Endothelial cell of umbilical vein (primary cell): Measurements from ENCODE around the gene LIN28A. TPM values are rescaled to one million over a fixed set of nuclear protein-coding genes. Genes with fewer than 3 reads are reported as not detected.

Experiments
- BruUV-seq: library from RNA; stranded (reverse); fragments of 400-500 nt; replicated peaks from 2 replicates; lab custom pipeline; 2021; lab: Mats Ljungman, UMichigan
- CTCF ChIA-PET: fragments of 300-600, 350-600 bp; sonication (Branson Sonifier 250); formaldehyde crosslinking; loops from one replicate; lab custom pipeline; 2021; ENCODE audit warnings: antibody characterized with exemption, inconsistent platforms; lab: Charles Lee
- POLR2A ChIA-PET: fragments of 300-600, 350-600 bp; sonication (Branson Sonifier 250); formaldehyde crosslinking; loops from one replicate; lab custom pipeline; 2021; ENCODE audit warnings: antibody characterized with exemption, inconsistent platforms; lab: Charles Lee
- DNase-seq: peaks from one replicate; pipeline ENCODE4 v3.0.0-alpha.2; 2011; ENCODE audit warnings: low read depth, low spot score
- FAIRE-seq: peaks from 2 replicates; lab custom pipeline; 2011; peaks lifted over from hg19 to GRCh38; lab: Jason Lieb, UNC
- H2AFZ ChIP-seq: 2 replicates; pipeline ENCODE4 v1.6.0; 2012; ENCODE audit warnings: low read depth, low read length, control low read depth, inconsistent platforms
- H3K27ac ChIP-seq: 2 replicates; pipeline ENCODE4 v1.5.1; 2011; ENCODE audit warnings: low read depth, mild to moderate bottlenecking, control low read depth, low read length, moderate library complexity; ENCODE audit not compliant: insufficient read depth
- H3K27me3 ChIP-seq, 2 experiments: 2 replicates each; pipeline versions ENCODE4 v1.6.0 to v1.6.1; 2011; ENCODE audit warnings: low read length in 2 of 2, mixed read lengths in 1 of 2; ENCODE audit not compliant: control insufficient read depth in 2 of 2, insufficient read depth in 2 of 2
- H3K36me3 ChIP-seq, 2 experiments: 2 replicates in 1 of 2; 3 replicates in 1 of 2; pipeline ENCODE4 v1.5.1; 2011; ENCODE audit warnings: low read length in 2 of 2, mild to moderate bottlenecking in 1 of 2, moderate library complexity in 1 of 2; ENCODE audit not compliant: control insufficient read depth in 2 of 2, insufficient read depth in 2 of 2; ENCODE audit errors: extremely low read depth in 1 of 2
- H3K4me1 ChIP-seq: 3 replicates; pipeline ENCODE4 v1.5.1; 2011; ENCODE audit warnings: mild to moderate bottlenecking, low read length; ENCODE audit not compliant: control insufficient read depth, insufficient read depth; ENCODE audit errors: extremely low read depth
- H3K4me2 ChIP-seq: 2 replicates; pipeline ENCODE4 v1.6.1; 2011; ENCODE audit warnings: low read length, control low read depth, mixed read lengths; ENCODE audit not compliant: insufficient read depth
- H3K4me3 ChIP-seq, 3 experiments: fragments of 200-600 bp in 1 of 3; sonication (generic), shearing (Covaris generic) in 1 of 3; replicated peaks in 1 of 3; 2 replicates each; pipeline ENCODE4 v1.5.1; 2011 to 2016; ENCODE audit warnings: control low read depth in 3 of 3, low read length in 3 of 3, mild to moderate bottlenecking in 2 of 3, inconsistent platforms in 1 of 3, low read depth in 1 of 3, moderate library complexity in 1 of 3; ENCODE audit not compliant: insufficient read depth in 1 of 3
- H3K79me2 ChIP-seq: 2 replicates; pipeline ENCODE4 v1.6.0; 2012; ENCODE audit warnings: low read length, inconsistent platforms; ENCODE audit not compliant: control insufficient read depth, insufficient read depth
- H3K9ac ChIP-seq: replicated peaks from 2 replicates; pipeline ENCODE3; 2011; ENCODE audit warnings: low read length, control low read depth; ENCODE audit not compliant: insufficient read depth; ENCODE audit errors: extremely low read depth
- H3K9me1 ChIP-seq: replicated peaks from 3 replicates; pipeline ENCODE4 v1.6.0; 2011; ENCODE audit warnings: mild to moderate bottlenecking, low read length; ENCODE audit not compliant: control insufficient read depth, insufficient read depth; ENCODE audit errors: extremely low read depth
- H3K9me3 ChIP-seq: replicated peaks from 2 replicates; pipeline ENCODE4 v1.5.1; 2012; ENCODE audit warnings: low read length, inconsistent platforms; ENCODE audit not compliant: control insufficient read depth, insufficient read depth
- H4K20me1 ChIP-seq: replicated peaks from 2 replicates; pipeline ENCODE3; 2011; ENCODE audit warnings: mild to moderate bottlenecking, low read length; ENCODE audit not compliant: control insufficient read depth, insufficient read depth; ENCODE audit errors: extremely low read depth
- EZH2 ChIP-seq: IDR thresholded peaks from 2 replicates; pipeline ENCODE4 v1.6.1; 2012; ENCODE audit warnings: borderline replicate concordance, low read depth, mild to moderate bottlenecking, moderate library complexity, low read length, inconsistent platforms; ENCODE audit not compliant: severe bottlenecking
- FOS ChIP-seq: IDR thresholded peaks from 2 replicates; pipeline ENCODE4 v1.6.1; 2011; ENCODE audit warnings: mild to moderate bottlenecking, low read length, moderate library complexity, borderline replicate concordance; ENCODE audit not compliant: insufficient read depth
- GATA2 ChIP-seq: IDR thresholded peaks from 2 replicates; pipeline ENCODE4 v1.7.0; 2011; ENCODE audit warnings: low read depth, mild to moderate bottlenecking, moderate library complexity, mixed read lengths, low read length; ENCODE audit not compliant: insufficient read length, insufficient read depth
- JUN ChIP-seq: IDR thresholded peaks from 2 replicates; pipeline ENCODE4 v1.6.1; 2011; ENCODE audit warnings: borderline replicate concordance, low read depth; ENCODE audit not compliant: insufficient read length, insufficient read depth
- MAX ChIP-seq: IDR thresholded peaks from 2 replicates; pipeline ENCODE4 v1.6.1; 2011; ENCODE audit not compliant: insufficient read depth, insufficient read length
- MYC ChIP-seq: IDR thresholded peaks from one replicate; pipeline ENCODE4 v1.6.1; 2011; ENCODE audit warnings: mild to moderate bottlenecking, low read depth, low read length
- POLR2A ChIP-seq: IDR thresholded peaks from 2 replicates; pipeline ENCODE4 v1.6.1; 2012; ENCODE audit warnings: low read depth, mild to moderate bottlenecking, control low read depth, low read length
- POLR2AphosphoS5 ChIP-seq: IDR thresholded peaks from 2 replicates; pipeline ENCODE4 v1.6.1; 2012; ENCODE audit warnings: low read depth, mild to moderate bottlenecking, control low read depth, low read length, moderate library complexity; ENCODE audit not compliant: insufficient read depth
- dilution Hi-C: fragments of 300-500 bp; cut with MboI; formaldehyde crosslinking; loops from one replicate; pipeline ENCODE4 v1.15.0; 2019; ENCODE audit warnings: low sequenced_read_pairs; ENCODE audit not compliant: extremely low pct_ligation_motif_present
- intact Hi-C: fragments of 100-400 bp; cut with micrococcal nuclease; formaldehyde crosslinking; loops from one replicate; pipeline ENCODE4 v1.10.0; 2022
- polyA plus RNA-seq, 4 experiments: library from polyadenylated mRNA; depleted of rRNA in 3 of 4; stranded (reverse) in 3 of 4; unstranded in 1 of 4; fragments of >200 nt; gene quantifications; 2 replicates each; pipeline versions ENCODE4 v1.2.1 to v1.2.3, GENCODE V29; 2011 to 2012; ENCODE audit warnings: missing spikeins in 1 of 4
- total RNA-seq: library from RNA; stranded (reverse); gene quantifications from 2 replicates; pipeline ENCODE4 v1.2.3, GENCODE V29; 2021
- TF ChIP-seq, protein P1 (sequence below), 2 donors: IDR thresholded peaks; 1 replicate in 1 of 2; 2 replicates in 1 of 2; pipeline ENCODE4 v1.5.1; 2011; ENCODE audit warnings: low read length in 2 of 2, mild to moderate bottlenecking in 2 of 2, moderate library complexity in 2 of 2, control low read depth in 1 of 2, inconsistent platforms in 1 of 2, low read depth in 1 of 2; ENCODE audit not compliant: insufficient read depth in 1 of 2; ENCODE audit errors: extremely low read depth in 1 of 2

LIN28A gene
- total and polyA plus RNA-seq, 2 donors (not counting 3 experiments of a cell fraction or from before 2014, with no cell fraction given), result 0.11 TPM; not detected in 1

- Histone ChIP-seq H3K36me3 (no peaks in the 10 kb centered on the region), H3K9ac (no peak overlapping the region), H3K79me2 (no peaks in the 10 kb centered on the region), H3K9me3 (no peaks in the 10 kb centered on the region), H3K4me2 (no peak overlapping the region), H3K27me3 (peaks cover 53 to 60% of the 10 kb centered on the region in 2 experiments), H3K4me1 (no peaks in the 10 kb centered on the region), H4K20me1 (no peaks in the 10 kb centered on the region), H3K27ac (no peak overlapping the region), H3K9me1 (no peaks in the 10 kb centered on the region), H3K4me3 (no peak overlapping the region), H2AFZ (no peak overlapping the region)
- FAIRE-seq (no peak), DNase-seq (no peak)
- dilution Hi-C loops, result no loop called here
- BruUV-seq, result no TSS peak
- TF ChIP-seq EZH2 (no peak), MYC (no peak), MAX (no peak), POLR2AphosphoS5 (no peak), POLR2A (no peak), JUN (no peak), GATA2 (no peak), FOS (no peak)
- TF ChIP-seq, protein P1, sequence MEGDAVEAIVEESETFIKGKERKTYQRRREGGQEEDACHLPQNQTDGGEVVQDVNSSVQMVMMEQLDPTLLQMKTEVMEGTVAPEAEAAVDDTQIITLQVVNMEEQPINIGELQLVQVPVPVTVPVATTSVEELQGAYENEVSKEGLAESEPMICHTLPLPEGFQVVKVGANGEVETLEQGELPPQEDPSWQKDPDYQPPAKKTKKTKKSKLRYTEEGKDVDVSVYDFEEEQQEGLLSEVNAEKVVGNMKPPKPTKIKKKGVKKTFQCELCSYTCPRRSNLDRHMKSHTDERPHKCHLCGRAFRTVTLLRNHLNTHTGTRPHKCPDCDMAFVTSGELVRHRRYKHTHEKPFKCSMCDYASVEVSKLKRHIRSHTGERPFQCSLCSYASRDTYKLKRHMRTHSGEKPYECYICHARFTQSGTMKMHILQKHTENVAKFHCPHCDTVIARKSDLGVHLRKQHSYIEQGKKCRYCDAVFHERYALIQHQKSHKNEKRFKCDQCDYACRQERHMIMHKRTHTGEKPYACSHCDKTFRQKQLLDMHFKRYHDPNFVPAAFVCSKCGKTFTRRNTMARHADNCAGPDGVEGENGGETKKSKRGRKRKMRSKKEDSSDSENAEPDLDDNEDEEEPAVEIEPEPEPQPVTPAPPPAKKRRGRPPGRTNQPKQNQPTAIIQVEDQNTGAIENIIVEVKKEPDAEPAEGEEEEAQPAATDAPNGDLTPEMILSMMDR (IDR thresholded peaks at IDR 0.05; ENCODE audit: extremely low read depth in 1 of 2, insufficient read depth in 1 of 2, low read depth in 1 of 2, low read length in 2 of 2), result no peak
- CTCF ChIA-PET, result interaction anchor here (1.4 to 1.5 kb wide), 2 partner anchors 8 to 243 kb away, joined by 3 to 4 read pairs; partner anchors contain the start of gene ZNF593
- POLR2A ChIA-PET, result no interaction called here
- intact Hi-C loops, result no loop called here
These were observed 1.7 kb downstream of the LIN28A start for GRCh38 chr1:26412180-26412840.
